ENCODE measurements around the gene ACBD4.

Gene ACBD4

DNA sequence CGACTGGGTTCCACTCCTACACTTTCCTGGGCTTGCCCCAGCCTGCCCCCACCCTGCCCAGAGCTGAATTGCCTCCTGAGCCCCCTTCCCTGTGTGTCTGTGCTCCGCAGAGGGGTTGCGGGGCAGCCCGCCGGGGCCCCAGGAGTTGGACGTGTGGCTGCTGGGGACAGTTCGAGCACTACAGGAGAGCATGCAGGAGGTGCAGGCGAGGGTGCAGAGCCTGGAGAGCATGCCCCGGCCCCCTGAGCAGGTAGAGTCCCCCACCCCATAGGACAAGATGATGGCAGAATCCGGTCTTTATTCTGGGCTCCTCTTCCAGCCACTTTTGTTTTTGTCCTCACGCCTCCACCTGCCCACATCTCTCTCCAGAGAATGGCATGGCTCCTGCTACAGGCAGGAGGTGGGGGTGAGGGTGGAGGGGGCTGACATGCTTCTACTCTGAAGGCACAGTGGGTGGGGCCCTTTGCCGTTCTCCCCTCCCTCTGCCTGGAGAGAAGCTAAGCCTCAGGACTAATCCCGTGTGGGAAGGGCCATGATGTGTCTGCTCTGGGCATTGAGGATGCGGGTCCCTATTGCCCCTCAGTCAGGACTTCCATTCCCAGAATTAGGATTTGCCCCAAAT lies 3.5 kb downstream of the ACBD4 start:
- FAIRE-seq, result no peak

DNA sequence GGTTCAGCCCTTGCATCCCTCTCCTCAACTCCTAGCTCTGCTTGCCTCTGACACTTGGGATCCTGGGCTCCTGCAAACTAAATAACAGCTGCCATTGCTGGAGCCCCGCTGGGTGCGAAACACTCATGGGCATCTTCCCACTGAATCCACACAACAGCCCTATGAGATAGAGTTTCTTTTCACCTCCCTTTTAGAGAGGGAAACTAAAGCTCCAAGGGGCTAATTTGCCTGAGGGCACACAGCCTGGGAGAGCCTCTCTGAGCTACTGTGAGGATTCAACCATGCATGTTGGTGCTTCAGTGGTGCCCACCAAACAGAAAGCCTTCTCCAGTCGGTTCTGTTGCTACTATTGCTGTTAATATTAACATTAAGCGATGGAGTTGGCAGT lies 4.0 kb downstream of the ACBD4 start:
- FAIRE-seq, result no peak

DNA sequence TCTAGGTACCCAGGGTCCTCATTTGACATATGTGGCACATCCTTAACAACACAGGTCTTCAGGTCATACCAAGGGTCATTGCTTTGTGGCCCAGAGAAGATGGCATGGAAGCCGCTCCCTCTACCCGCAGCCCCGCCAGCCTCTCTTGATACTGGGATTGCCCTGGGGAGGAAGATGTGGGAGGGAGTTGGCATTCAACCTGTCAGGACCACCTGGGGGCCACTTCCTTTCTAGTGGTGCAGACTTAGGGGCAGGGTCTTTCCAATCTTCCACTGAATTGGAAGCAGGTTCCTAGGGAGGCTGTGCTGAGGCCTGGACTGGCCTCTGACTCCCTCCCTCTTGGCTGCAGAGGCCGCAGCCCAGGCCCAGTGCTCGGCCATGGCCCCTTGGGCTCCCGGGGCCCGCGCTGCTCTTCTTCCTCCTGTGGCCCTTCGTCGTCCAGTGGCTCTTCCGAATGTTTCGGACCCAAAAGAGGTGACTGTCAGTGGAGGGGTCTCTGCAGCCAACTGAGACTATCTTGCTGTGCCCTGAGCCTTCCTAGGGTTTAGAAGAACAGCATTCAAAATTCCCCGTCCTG lies 7.7 kb downstream of the ACBD4 start:
- FAIRE-seq, result no peak

DNA sequence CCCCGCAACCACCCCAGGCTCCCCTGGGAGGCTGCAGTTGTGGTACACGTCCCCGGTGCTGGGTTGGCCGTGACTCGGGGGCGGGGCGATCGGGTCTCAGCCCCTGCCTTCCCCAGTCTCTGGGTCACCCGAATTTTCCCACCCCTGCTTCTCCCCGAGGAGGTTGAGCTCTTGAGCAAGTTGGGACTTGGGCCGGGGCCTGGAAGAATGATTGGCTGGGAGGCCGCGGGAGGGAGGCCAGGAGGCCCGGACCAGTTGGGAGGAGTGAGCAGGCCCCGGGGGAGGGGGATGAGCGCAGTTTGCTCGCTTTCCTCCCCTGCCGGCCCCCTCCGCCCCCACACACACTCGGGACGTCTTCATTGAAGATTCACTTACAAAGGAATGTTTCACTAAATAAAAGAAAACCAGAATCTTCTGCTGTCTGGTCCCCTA lies 8.3 kb downstream of the ACBD4 start:
- no peak for FAIRE-seq

DNA sequence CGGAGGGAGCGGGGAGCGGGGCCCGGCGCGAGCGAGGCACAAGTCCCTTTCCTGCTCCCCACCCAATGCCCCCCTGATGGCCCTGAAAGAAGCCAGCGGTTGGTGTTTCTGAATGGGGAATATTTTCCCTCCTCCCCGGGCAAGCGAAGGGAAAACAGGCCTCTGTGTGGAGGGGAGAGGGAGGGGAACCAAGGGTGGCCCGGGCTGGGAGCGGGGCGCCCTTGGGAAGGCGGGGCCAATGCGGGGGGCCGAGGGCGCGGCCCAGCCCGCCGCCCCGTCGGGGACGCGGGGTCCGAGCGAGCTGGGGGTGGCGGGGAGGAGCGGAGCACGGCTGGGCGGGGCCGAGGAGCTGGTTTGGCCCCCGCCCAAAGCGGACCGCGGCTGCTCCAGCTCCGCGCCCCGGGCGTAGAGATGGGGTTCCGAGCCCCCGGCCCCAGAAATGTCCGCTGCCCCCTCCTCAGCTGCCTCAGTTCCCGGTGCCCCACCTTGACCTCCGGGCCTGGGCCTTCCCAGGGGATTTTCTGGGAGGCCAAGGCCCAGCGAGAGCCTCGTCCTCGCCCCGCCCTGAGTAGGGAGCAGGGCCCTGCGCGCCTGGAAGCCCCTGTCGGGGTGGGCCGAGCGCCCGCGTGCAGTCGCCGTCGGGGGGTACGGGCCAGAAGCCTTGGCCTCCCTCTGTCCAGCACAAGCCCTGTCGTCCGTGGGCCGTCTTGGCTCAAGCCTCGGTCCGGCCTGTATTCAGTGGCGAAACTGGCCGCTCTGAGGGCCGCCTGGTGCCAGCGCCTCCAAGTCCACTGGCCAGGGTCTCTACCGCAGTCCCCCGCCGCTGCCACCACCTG lies 8.9 kb downstream of the ACBD4 start:
- FAIRE-seq, result no peak

DNA sequence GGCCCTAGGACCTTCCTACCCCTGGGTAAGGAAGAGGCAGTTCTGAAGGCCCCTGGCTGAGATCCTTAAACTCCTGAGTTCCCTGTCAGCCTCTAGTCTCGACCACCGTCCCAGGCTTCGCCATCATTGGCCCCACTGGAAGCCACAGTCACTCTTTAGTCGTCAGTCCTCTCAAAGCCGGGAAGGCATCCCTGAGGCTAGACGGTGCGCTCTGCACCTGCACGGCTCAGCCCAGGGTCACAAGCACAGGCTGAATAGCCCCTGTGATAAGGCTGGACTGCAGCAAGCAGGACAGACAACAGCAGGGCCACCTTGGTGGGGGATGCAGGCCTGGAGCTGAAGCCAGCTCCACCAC lies 9.5 kb downstream of the ACBD4 start:
- no peak for FAIRE-seq

DNA sequence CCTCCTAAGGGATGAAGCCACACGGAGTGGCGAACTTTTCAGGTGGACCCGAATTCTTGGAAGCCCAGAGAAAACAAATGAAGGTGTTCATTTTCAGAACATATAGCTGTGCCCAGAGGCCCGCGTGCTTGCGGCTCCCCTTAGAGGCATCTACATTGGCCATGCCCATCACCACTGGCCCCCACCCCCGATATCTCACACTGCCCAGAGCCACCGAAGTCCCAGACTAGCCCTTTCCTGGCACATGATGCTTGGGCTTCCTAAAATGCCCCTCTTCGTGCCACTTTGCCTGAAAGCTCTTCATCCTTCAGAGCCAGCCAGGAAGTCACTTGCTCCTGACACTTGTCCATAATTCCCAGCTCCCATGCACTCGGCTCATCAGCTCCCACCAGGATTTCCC lies 10.7 kb downstream of the ACBD4 start:
- no peak for FAIRE-seq

DNA sequence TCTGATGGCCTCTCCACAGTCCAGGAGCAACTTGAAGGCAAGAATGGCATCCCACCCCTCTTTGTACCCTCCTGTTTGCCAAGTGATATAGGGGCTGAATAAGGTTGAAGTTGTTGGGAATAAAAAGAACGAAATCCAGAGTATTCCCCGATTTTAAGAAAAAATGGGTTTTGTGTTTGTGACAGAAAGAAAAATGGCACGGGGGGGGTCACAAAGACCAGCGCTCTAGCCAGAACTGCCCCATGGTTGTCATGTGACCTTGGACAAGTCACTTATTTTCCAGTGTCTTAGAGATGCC lies 11.1 kb downstream of the ACBD4 start:
- FAIRE-seq, result no peak

DNA sequence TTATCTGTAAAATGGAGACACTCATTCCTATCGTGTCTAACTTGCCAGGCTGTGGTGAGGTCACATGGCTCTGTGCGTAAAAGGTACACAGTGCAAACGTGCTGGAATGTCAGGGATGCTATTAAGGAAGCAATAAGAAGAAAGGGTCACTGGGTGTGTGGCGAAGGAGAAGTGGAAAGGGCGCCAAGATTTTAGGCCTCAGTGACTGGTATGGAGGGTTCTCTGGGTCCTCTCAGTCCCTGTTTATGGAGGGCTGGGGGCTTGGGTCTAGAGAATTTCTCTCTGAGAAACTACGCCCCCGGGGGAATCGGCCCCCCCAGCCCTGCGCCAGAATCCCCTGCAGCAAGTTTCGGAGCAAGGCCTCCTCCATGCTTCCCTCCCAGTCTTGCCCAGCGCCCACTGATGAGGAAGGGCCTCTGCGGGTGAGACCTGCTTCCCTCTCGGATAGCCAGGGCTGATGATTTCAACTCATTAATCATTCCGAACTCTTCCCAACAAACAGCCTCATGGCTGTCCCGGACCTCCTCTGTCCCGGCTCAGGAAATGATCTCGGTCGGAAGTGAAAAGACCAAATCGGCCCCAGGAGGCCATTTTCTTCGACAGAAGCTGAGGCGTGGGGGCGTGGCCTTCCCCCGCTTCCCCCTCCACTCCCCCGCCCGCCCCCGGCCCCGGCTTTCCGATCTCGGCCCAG lies 11.5 kb downstream of the ACBD4 start:
- no peak for FAIRE-seq

DNA sequence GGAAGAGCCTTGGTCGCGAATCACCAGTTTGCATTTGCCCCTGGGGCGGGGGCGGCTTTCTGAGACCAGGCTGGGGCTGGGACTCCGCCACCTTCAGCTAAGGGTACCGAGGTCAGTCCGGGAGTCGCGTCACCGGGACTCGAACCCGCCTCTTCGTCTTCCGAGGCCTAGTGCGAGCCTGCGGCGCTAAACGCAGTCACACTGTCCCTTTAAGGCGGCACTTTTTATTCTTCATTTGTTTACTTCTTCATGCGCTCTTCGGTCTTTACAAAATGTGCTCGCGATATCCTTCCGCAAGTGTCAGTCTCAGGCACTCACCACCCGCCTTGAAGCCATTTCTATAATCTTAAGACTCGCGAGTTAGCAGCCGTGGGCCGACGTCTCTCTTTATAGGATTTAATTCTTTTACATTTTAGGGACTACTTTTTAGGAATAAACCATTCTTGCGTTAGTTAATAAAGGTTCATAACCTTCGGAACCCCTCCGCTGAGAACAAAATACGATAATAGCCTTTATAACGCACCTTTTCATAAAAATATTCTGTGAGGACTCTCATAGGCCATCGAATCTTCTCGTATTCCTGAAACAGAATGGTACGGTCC lies 12.2 kb downstream of the ACBD4 start:
- FAIRE-seq, result peak; percentile 29

DNA sequence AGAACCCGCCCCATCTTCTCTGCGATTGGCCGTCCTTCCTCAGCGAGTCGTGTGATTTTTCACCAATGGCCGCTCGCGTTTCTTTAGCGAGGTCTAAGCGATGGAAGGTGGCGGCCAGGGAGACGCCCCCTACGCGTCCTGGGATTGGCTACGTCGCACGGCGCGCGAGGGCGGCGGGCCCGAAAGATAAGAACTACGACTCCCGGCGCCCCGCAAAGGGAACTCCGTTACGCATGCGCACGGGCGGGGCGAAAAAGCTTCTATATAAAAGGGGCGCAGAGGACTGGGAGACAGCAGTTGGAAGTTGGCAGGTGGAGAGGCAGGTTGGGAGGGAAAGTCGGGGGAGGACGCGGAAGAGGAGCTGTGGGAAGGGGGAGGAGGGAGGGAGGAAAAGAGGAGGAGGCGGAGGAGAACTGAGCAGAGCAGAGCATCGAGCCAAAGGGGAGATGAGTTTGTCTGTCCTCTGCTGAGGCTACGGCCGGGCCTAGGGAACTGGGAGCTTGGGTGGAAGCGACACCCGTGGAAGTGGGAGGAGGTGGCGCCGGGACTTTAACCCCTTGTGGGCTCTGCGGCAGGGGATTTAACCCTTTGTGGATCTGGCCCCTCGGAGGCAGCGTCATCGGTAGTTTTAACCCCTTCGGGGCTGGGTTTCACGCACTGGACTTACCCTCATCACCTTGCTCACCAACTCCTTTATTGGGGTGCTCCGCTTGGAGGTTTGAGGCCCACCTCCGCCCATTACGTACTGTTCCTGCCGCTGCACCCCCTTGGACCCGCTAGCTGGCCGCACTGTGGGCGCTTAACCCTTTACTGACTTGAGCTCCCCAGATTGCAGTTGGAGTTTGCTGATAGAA lies 12.9 kb downstream of the ACBD4 start, which contains the start of gene HEXIM1:
Gene HEXIM1, plus strand, starts transcription at position 293 of the 854 bp plus-strand sequence. CDS start 716 bp downstream, outside the sequence.
- peak; percentile 98 for FAIRE-seq

DNA sequence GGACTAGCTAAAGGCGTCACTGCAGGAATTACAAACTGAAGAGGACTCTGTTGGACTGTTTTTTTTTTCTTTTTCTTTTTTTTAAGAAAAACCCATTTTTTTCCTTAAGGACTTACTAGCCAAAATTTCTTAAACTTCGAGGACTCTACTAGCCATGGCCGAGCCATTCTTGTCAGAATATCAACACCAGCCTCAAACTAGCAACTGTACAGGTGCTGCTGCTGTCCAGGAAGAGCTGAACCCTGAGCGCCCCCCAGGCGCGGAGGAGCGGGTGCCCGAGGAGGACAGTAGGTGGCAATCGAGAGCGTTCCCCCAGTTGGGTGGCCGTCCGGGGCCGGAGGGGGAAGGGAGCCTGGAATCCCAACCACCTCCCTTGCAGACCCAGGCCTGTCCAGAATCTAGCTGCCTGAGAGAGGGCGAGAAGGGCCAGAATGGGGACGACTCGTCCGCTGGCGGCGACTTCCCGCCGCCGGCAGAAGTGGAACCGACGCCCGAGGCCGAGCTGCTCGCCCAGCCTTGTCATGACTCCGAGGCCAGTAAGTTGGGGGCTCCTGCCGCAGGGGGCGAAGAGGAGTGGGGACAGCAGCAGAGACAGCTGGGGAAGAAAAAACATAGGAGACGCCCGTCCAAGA lies 13.7 kb downstream of the ACBD4 start:
- no peak for FAIRE-seq

DNA sequence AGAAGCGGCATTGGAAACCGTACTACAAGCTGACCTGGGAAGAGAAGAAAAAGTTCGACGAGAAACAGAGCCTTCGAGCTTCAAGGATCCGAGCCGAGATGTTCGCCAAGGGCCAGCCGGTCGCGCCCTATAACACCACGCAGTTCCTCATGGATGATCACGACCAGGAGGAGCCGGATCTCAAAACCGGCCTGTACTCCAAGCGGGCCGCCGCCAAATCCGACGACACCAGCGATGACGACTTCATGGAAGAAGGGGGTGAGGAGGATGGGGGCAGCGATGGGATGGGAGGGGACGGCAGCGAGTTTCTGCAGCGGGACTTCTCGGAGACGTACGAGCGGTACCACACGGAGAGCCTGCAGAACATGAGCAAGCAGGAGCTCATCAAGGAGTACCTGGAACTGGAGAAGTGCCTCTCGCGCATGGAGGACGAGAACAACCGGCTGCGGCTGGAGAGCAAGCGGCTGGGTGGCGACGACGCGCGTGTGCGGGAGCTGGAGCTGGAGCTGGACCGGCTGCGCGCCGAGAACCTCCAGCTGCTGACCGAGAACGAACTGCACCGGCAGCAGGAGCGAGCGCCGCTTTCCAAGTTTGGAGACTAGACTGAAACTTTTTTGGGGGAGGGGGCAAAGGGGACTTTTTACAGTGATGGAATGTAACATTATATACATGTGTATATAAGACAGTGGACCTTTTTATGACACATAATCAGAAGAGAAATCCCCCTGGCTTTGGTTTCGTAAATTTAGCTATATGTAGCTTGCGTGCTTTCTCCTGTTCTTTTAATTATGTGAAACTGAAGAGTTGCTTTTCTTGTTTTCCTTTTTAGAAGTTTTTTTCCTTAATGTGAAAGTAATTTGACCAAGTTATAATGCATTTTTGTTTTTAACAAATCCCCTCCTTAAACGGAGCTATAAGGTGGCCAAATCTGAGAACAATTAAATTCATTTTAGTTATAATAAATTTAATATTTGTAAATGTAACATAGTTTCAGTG lies 14.5 kb downstream of the ACBD4 start:
- FAIRE-seq, result no peak

DNA sequence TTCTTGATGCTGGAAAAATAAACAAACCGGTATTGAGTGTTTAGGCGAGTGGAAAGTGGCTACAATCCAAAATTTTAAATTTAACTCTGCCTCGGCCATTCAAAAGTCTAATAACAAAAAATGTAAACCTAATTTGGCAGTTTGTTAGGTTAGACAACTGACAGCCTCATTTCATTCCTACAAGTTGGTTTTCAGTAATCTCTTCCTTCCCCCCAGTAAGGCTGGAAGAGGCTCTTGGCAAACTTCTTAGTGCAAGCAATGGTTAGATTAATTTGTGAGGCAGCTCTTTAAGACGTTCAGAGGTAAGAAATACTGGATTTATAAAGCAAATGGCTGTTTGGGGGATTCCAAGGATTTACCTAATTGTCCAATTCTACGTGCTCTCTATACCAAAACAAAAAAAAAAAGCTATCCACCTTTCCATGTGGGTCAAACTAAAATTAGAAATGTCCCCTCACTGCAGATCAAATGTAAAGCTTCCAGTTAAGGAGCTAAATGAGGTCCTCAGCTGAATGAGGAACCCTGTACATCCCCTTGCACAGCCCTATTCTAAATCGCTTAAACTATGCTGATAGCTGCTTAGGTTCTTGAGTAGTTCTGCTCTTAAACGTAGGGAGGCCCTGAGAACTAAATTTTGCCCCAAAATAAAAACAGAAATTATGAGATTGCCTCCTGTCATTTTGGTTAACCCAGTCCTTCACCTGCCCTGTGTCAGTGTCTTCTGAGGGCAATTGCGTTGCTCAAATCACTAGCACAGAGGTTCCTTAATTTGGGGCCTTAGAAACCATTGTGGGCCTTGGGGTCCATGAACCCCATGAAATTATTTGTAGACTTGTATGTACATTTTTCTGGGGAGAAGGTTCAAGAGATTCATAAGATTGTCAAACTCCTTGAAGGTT lies 15.7 kb downstream of the ACBD4 start:
- FAIRE-seq, result no peak

DNA sequence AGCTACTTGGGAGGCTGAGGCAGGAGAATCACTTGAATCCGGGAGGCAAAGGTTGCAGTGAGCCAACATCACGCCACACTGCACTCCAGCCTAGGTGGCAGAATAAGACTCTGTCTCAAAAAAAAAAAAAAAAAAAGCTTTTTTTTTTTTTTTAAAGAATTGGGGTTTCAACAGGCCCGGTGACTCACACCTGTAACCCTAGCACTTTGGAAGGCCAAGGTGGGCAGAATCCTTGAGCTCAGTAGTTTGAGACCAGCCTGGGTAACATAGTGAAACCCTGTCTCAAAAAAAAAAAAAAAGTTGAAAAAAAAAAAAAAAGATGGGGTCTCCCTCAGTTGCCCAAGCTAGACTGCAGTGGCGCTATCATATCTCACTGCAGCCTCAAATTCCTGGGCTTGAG lies 19.5 kb downstream of the ACBD4 start:
- FAIRE-seq, result no peak

DNA sequence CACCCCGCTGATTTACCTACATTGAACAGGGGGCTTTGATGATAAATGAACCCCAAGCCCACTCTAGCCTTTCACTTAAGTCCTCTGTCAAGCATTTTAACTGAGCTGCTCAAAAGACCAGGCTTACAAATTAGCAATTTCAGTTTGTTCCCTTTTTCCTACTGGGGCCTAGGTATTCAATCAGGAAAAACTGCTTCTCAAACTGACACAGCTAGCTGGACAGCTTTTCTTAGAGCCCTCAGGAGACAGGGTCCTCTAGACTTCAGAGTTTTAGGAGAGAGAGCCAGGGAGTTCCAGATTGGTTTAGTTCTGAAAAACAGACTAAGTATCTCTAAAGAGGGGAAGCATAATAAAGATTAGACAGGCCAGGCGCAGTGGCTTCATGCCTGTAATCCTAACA lies 20.0 kb downstream of the ACBD4 start:
- no peak for FAIRE-seq

DNA sequence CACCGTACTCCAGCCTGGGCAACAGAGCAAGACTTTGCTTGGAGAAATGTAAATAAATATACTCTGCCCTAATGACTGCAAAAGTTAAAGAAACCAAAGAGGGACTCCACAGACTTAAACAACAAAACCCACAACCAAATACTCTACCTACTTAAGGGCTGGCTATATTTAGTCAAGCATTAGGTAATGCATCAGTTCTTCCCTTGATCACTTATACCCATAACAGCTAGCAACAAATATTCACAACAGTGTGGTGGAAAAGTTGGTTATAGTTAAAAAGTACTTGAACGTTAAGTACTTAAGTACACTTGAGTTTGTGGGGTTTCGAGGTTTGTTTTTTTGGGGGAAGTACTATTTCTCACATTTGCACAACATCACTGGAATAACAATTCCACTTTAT lies 20.8 kb downstream of the ACBD4 start:
- no peak for FAIRE-seq

DNA sequence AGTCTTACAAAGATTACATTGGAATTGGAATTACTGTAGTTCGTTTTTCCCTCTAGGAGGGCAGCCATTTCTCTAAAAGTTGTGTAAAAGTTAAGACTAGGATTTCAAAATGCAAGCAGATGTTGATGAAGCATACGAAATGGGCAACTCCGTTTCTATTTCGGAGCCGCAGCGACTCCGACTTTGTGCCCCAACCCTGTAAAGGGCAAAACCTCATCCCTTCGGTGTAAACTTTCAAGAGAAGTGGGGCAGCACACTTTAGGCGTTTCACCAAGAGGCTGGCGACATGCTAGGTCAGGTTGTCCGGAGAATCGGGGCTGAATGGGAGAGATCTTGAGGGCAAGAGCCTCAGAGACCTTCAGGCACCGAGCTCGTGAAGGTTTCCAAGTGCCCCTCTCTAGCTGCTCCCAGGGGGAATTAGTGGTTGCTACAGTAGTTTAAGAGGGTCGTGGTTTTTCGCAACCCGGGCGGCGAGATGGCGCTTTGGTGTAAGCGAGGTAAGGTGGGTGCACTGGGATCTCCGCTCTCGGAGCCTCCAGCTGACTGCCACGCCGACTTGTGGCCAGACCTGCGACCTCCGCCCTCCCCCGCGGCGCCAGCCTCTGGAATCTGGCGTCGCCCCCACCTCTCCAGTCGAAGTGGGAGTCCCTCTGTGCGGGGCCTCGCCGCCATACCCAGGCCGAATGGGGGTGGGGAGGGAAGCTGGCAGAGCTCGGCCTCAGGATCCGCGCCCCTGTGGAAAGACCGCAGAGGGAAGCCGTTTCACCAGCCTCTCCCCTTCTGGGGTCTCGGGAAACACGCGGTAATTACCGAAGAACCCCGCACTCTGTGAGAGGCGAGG lies 25.2 kb downstream of the ACBD4 start:
- FAIRE-seq, result no peak
